ENCODE results near the gene APELA. TPM values are rescaled to one million over a fixed set of nuclear protein-coding genes. Genes with fewer than 3 reads are reported as not detected.
"Not testable (repeated sequence)": the region's sequence is repeated elsewhere in the genome, so short reads cannot be mapped to it uniquely, and the experiment has no call there.

APELA gene
- total RNA-seq, 1 experiment from 2014 or later: not detected

DNA sequence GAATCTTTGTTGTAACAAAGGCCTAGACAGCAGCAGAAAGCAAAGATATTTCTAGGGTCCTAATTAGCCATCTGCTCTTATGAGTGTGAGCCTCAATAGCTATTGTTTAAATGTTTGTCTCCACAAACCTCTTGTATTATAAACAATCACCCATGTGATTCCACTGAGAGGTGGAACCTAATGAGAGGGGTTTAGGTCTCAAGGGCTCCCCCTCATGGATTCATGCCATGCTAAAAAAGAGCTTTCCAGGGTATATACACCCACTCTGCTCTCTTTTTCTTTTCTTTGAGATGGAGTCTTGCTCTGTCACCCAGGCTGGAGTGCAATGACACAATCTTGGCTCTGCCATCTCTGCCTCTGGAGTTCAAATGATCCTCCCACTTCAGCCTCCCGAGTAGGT lies 58.4 kb downstream of the APELA start:
- TF ChIP-seq CTCF (IDR thresholded peaks at IDR 0.05) (peak; percentile 16; the same call in 1 of the 2 replicates), TCF7L2 (IDR thresholded peaks at IDR 0.05; ENCODE audit: low read depth, low read length) (no peak), POLR2AphosphoS5 (IDR thresholded peaks at IDR 0.05; ENCODE audit: low read depth, low read length) (no peak), SIN3A (IDR thresholded peaks at IDR 0.05; ENCODE audit: borderline replicate concordance, insufficient read depth, low read depth, low read length) (no peak)
- BruUV-seq (replicated peaks): no TSS peak
- no peak overlapping the region for H3K4me3 ChIP-seq (ENCODE audit: low read depth in 2 of 2, low read length in 2 of 2)
- ATAC-seq (no peak), DNase-seq (ENCODE audit: low read depth, low spot score) (no peak)
- no peak overlapping the region for H3K27ac ChIP-seq (ENCODE audit: low read length)
- CTCF ChIA-PET: no interaction called here
- in situ Hi-C loops (cut with HindIII; ENCODE audit: low pct_unique_long_range_greater_than_20kb, low sequenced_read_pairs) (no loop called here), intact Hi-C loops (cut with micrococcal nuclease; ENCODE audit: unreplicated experiment) (no loop called here)
- no peaks in the 10 kb centered on the region for H3K36me3 ChIP-seq (ENCODE audit: control insufficient read depth, insufficient read depth, low read length)
- H3K4me1 ChIP-seq (ENCODE audit: control insufficient read depth, insufficient read depth, low read length): no peaks in the 10 kb centered on the region
- H3K27me3 ChIP-seq (ENCODE audit: control insufficient read depth, insufficient read depth, low read length): no peaks in the 10 kb centered on the region
- POLR2A ChIA-PET: no interaction called here
- no peaks in the 10 kb centered on the region for H3K9me3 ChIP-seq (ENCODE audit: control insufficient read depth, insufficient read depth, low read depth, low read length)

- POLR2A ChIA-PET, ATAC-seq: not testable (repeated sequence)
Observed at GRCh38 chr4:164935865-164936606, 59.1 kb downstream of the APELA start.

DNA sequence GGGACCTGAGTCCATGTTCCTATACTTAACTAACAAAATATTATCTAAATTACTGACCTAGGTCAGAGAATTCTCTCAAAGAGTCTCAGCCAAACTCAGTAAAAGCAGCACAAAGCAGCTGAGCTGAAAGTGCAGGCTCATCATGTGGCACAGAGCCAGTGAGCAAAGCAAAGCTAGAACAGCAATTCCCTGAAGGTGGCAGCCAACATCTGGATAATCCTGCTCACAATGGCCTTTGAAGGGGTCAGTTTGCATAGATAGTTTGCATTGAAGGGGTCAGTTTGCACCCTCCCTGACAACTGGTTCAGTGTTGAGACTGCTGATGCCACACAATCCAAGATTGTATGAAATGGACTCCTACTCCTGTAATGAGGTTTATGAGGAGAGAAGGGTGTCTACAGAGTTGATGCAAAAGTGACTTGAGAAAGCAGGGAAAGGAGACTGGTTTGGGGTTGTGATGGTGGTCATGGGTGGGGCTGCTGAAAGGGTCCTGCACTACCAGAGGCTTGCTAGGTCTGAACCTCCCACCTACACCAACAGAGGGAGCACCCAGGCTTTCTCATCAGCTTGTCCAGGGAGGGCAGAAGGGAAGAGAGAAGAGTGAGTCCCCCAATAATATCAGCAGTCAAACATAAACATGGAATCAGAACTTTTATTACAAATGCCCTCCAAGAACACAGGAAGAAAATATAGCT lies 60.7 kb downstream of the APELA start:
- intact Hi-C loops (cut with micrococcal nuclease; ENCODE audit: unreplicated experiment) (no loop called here), in situ Hi-C loops (cut with HindIII; ENCODE audit: low pct_unique_long_range_greater_than_20kb, low sequenced_read_pairs) (no loop called here)
- ATAC-seq (no peak; the same call in 1 of the 2 replicates), DNase-seq (ENCODE audit: low read depth, low spot score) (no peak)
- Histone ChIP-seq H3K4me3 (ENCODE audit: low read depth in 2 of 2, low read length in 2 of 2) (no peak overlapping the region), H3K27ac (ENCODE audit: low read length) (no peak overlapping the region), H3K4me1 (ENCODE audit: control insufficient read depth, insufficient read depth, low read length) (no peaks in the 10 kb centered on the region), H3K9me3 (ENCODE audit: control insufficient read depth, insufficient read depth, low read depth, low read length) (no peaks in the 10 kb centered on the region), H3K27me3 (ENCODE audit: control insufficient read depth, insufficient read depth, low read length) (no peaks in the 10 kb centered on the region), H3K36me3 (ENCODE audit: control insufficient read depth, insufficient read depth, low read length) (no peaks in the 10 kb centered on the region)
- POLR2A ChIA-PET: no interaction called here
- no TSS peak for BruUV-seq (replicated peaks)
- TF ChIP-seq TCF7L2 (IDR thresholded peaks at IDR 0.05; ENCODE audit: low read depth, low read length) (no peak), CTCF (IDR thresholded peaks at IDR 0.05) (peak; percentile 19; the same call in 1 of the 2 replicates)
- CTCF ChIA-PET: no interaction called here

More at GRCh38 chr4:164935865-164936606, 59.1 kb downstream of the APELA start:
- CTCF ChIA-PET; in situ Hi-C loops (cut with HindIII; ENCODE audit: low pct_unique_long_range_greater_than_20kb, low sequenced_read_pairs); H3K4me3 ChIP-seq (ENCODE audit: low read depth in 2 of 2, low read length in 2 of 2); H3K27ac ChIP-seq (ENCODE audit: low read length); BruUV-seq (replicated peaks); H3K4me1 ChIP-seq (ENCODE audit: control insufficient read depth, insufficient read depth, low read length); H3K36me3 ChIP-seq (ENCODE audit: control insufficient read depth, insufficient read depth, low read length); H3K9me3 ChIP-seq (ENCODE audit: control insufficient read depth, insufficient read depth, low read depth, low read length); DNase-seq (ENCODE audit: low read depth, low spot score); intact Hi-C loops (cut with micrococcal nuclease; ENCODE audit: unreplicated experiment); H3K27me3 ChIP-seq (ENCODE audit: control insufficient read depth, insufficient read depth, low read length): not testable (repeated sequence)
